DMS 273 (cell line): ENCODE data around the gene CDH13.
A peak's percentile ranks its signal among the peaks of the same experiment; 100 is the strongest.

Source experiments
- DNase-seq: peaks from one replicate; lab custom pipeline; 2025; ENCODE audit not compliant: unreplicated experiment; lab: John Stamatoyannopoulos, UW

CDH13 gene

GRCh38 chr16:83685615-83686165 is 1058.9 kb downstream of the CDH13 start:
- DNase-seq: no peak

DNA sequence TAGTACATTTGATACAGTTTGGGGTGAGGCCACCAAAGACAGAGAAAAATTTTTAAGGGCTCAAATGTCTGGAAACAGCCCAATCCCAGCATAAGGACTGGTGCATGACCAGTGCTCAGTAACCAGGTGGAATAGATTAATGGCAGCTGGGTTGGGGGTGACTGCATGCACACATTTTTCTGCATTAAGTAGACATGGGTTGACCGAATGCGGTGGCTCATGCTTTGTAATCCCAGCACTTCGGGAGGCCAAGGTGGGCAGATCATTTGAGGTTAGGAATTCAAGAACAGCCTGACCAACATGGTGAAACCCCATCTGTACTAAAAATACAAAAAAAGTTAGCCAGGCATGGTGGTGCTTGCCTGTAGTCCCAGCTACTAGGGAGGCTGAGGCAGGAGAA is 1060.0 kb downstream of the CDH13 start:
- no peak for DNase-seq

- DNase-seq: no peak
Observed at GRCh38 chr16:83689385-83689831, 1062.6 kb downstream of the CDH13 start.

DNA sequence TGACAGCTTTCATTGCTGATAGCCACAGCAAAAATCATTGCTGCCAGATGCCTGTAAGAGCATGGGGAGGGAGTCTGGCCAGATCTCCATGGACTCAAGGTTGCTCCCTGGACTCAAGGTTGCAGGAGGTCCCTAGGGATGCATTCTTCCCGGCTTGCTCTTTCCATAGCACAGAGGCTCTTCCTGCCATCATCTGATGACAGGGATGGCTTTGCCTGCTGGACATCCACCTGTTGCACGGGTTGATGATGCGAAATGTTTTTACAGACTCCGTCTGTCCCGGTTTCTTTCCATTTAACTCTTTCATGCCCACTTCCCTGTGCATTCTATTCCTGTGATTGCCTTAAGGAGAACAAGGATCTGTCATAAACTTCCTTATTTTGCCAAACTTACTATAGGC is 1065.5 kb downstream of the CDH13 start:
- DNase-seq: no peak

DNA sequence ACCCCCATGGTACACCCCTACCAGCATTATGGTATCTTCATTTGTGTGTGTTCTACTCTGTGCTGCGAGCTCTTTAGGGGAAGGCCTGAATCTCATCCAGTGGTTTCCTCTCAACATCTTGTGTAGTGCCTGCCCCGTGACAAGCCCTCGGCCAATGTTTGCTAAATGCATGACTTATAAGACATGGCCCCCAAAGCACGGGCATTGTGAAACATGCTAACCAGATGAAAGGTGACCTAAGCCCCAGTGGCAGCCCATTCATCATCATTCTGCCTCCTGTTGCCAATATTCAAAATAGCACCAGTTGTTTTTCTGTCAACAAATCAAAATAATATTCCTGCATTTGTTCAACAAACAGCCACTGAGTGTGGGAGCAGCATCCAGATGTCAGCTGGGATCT is 1072.2 kb downstream of the CDH13 start:
- DNase-seq: no peak

DNA sequence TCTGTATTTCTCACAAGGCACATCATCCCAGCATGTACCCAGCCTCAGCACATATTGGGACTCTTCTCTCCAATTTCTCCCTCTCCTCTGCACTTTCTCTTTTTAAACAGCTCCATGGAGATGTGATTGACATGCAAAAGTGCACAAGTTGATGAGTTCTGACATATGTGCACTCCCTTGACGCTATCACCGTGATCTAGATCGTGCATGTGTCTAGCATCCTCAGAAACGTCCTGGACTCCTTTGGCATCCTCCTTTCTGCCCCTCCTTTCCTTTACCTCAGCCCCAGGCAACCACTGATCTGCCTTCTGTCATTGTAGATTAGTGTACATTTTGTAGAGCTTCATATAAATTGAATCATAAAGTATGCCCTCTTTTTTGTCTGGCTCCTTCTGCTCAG is 1073.0 kb downstream of the CDH13 start:
- no peak for DNase-seq

GRCh38 chr16:83700918-83701317 is 1074.1 kb downstream of the CDH13 start:
- no peak for DNase-seq

GRCh38 chr16:83701494-83701893 is 1074.7 kb downstream of the CDH13 start:
- peak; percentile 32 for DNase-seq

GRCh38 chr16:83704656-83705055 is 1077.9 kb downstream of the CDH13 start:
- DNase-seq: no peak

DNA sequence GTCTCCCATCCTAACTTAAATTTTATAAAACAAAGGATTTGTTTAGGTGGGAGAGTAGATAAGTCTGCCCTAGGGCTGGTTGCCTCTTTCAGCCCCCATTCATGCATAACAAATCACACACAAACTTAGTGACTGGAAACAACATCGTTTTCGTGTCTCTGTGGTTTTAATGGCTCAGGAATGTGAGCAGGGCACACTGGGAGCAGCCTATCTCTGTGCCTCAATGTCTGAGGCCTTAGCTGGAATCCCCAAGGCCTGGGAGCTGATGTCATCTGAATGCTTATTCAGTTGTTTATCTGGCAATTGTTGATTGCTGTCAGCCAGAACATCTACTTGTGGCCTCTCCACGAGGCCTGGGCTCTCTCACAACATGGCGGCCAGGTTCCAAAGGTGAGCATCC is 1079.1 kb downstream of the CDH13 start:
- DNase-seq: no peak

- DNase-seq: no peak
Observed at GRCh38 chr16:83706394-83706793, 1079.6 kb downstream of the CDH13 start.

DNA sequence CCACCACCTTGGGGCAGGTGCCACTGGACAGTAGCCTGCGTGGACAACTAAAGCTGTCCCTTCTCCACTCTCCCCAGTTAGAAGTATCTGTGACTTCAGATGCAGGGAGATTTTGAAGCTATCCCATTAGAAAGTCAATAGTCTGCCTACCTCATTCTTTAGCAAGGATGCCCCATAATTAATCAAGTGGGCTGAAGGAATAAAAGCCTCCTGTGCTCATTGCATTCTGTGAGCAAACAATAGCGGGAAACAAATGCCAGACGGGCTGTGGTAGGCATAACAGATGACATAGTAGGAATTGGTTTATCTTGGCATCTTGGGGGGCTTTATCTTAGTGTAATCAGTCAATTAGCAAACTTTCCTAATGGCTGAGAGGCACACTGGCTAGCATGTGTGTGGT is 1084.3 kb downstream of the CDH13 start:
- DNase-seq: no peak

DNA sequence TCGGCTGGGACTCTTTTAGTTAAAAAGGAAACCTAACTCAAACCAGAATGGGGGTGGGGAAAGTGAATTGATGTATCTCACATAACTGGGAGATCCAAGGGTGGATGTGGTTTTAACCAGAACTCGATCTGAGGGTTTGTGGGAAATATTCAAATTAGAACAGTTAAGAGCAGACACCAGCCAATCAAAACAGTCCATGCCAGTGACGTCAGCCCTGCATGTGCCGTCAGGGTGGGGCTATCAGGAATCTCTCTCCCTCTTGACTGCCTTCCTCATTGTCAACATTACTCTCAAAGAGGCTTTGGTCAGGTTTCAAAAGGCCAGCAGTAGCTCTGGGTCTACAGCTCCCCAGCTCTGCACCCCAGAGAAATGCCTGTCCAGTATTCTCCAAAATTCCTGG is 1086.8 kb downstream of the CDH13 start:
- DNase-seq: peak; percentile 6

- DNase-seq: no peak
Observed at GRCh38 chr16:83714286-83714685, 1087.5 kb downstream of the CDH13 start.

GRCh38 chr16:83715217-83715920 is 1088.6 kb downstream of the CDH13 start:
- peak; percentile 20 for DNase-seq

- DNase-seq: no peak
Observed at GRCh38 chr16:83717308-83717707, 1090.5 kb downstream of the CDH13 start.

DNA sequence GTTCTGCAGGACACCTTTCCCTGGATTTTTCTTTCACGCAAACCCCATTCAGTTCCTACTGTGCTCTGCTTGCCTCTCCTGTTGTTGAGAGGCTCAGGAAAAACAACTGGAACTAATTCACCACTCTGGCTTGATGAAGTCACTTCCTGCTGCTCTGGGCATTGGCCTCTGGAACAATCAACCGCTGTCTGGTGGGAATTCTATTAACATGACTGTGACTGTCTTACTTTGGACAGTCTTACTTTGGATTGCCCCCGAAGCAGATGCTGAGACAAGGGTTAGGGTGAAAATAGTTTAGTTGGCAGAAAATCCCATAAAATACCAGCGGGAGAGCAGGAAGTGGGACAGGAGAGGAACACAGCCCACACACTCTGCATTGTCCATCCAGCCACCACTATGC is 1091.0 kb downstream of the CDH13 start:
- no peak for DNase-seq

- DNase-seq: no peak
Observed at GRCh38 chr16:83720213-83720612, 1093.4 kb downstream of the CDH13 start.

DNA sequence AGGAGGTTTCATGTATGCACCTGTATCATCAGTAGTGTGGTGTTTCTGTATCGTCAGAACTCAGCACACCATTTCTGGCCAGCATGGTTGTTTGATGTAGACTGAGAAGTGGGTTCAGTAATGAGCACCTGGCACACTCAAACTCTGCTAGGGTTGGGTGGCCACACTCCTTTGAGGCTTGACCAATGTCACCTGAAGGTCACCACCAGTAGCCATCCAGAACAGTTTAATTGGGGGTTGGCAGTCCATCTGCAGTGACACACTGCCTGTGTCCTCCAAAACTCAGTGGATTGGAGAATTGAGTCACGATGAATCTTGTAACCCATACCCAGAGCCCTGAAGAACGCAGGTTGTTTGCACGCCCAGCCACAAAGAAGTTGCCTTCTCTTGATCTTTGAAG is 1094.2 kb downstream of the CDH13 start:
- DNase-seq: no peak

DNA sequence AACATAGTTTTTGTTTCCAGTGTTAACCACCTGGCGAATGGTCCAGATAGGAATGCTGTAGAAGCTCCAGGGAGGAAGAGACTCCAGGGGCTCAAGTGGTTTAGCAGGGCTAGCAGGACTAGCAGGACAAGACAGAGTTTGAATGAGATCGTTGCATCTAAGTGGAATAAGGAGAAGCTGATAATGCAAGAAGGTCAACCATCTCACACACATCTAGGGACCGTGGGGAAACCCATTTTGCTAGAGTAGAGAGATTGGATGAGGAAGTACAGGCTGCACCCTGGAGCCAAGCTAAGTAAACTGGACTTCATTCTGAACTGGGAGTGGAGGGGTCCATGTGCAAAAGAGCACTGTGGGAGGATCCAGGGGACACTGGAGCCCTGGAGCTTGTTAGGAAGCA is 1094.9 kb downstream of the CDH13 start:
- no peak for DNase-seq

- no peak for DNase-seq
Observed at GRCh38 chr16:83722456-83723183, 1095.9 kb downstream of the CDH13 start.

- no peak for DNase-seq
Observed at GRCh38 chr16:83723244-83723643, 1096.5 kb downstream of the CDH13 start.
